ENCODE results near the gene TBCD. TPM values are rescaled to one million over a fixed set of nuclear protein-coding genes. Genes with fewer than 3 reads are reported as not detected.

The TBCD gene
- total and polyA plus RNA-seq, 2 donors (not counting 1 experiment from before 2014, with no cell fraction given), result 22.1 to 36.7 TPM

GRCh38 chr17:82938873-82939620 is 187.2 kb downstream of the TBCD start:
- Histone ChIP-seq H3K27me3 (ENCODE audit: control insufficient read depth, insufficient read depth, low read length) (no peaks in the 10 kb centered on the region), H3K4me1 (ENCODE audit: control insufficient read depth, extremely low read depth, insufficient read depth, low read length) (no peaks in the 10 kb centered on the region), H3K36me3 (ENCODE audit: control insufficient read depth, insufficient read depth, low read length) (peaks cover 16% of the 10 kb centered on the region), H3K79me2 (ENCODE audit: control insufficient read depth, insufficient read depth, low read length) (no peaks in the 10 kb centered on the region), H3K4me2 (ENCODE audit: extremely low read depth, insufficient read depth, low read length) (no peak overlapping the region), H3K9me3 (ENCODE audit: control insufficient read depth, insufficient read depth, low read depth, low read length) (no peaks in the 10 kb centered on the region), H3K27ac (ENCODE audit: insufficient read depth, low read length) (no peak overlapping the region), H2AFZ (ENCODE audit: low read length) (no peak overlapping the region), H3K4me3 (replicated peaks in 1 of 4; ENCODE audit: control extremely low read depth in 1 of 4, insufficient read depth in 1 of 4, low read depth in 3 of 4, low read length in 4 of 4) (no peak overlapping the region), H4K20me1 (ENCODE audit: control insufficient read depth, extremely low read depth, insufficient read depth, low read length) (no peaks in the 10 kb centered on the region), H3K9ac (ENCODE audit: insufficient read depth, low read length) (no peak overlapping the region)
- DNase-seq (ENCODE audit: low read depth in 2 of 2), result no peak
- TF ChIP-seq EZH2 (IDR thresholded peaks at IDR 0.05; ENCODE audit: low read length, missing control alignments), result no peak
- TF ChIP-seq CTCF (conservative IDR thresholded peaks at IDR 0.05 in 1 of 2, IDR thresholded peaks at IDR 0.05 in 1 of 2; ENCODE audit: low read depth in 1 of 2, low read length in 2 of 2), result no peak

- Histone ChIP-seq H3K4me1 (ENCODE audit: control insufficient read depth, extremely low read depth, insufficient read depth, low read length) (no peaks in the 10 kb centered on the region), H3K9ac (ENCODE audit: insufficient read depth, low read length) (no peak overlapping the region), H3K36me3 (ENCODE audit: control insufficient read depth, insufficient read depth, low read length) (peaks cover 18% of the 10 kb centered on the region), H4K20me1 (ENCODE audit: control insufficient read depth, extremely low read depth, insufficient read depth, low read length) (no peaks in the 10 kb centered on the region), H3K27ac (ENCODE audit: insufficient read depth, low read length) (no peak overlapping the region), H3K4me2 (ENCODE audit: extremely low read depth, insufficient read depth, low read length) (no peak overlapping the region), H3K4me3 (replicated peaks in 1 of 4; ENCODE audit: control extremely low read depth in 1 of 4, insufficient read depth in 1 of 4, low read depth in 3 of 4, low read length in 4 of 4) (no peak overlapping the region), H3K27me3 (ENCODE audit: control insufficient read depth, insufficient read depth, low read length) (no peaks in the 10 kb centered on the region), H3K79me2 (ENCODE audit: control insufficient read depth, insufficient read depth, low read length) (no peaks in the 10 kb centered on the region), H2AFZ (ENCODE audit: low read length) (no peak overlapping the region), H3K9me3 (ENCODE audit: control insufficient read depth, insufficient read depth, low read depth, low read length) (no peaks in the 10 kb centered on the region)
- no peak for TF ChIP-seq EZH2 (IDR thresholded peaks at IDR 0.05; ENCODE audit: low read length, missing control alignments)
- TF ChIP-seq CTCF (conservative IDR thresholded peaks at IDR 0.05 in 1 of 2, IDR thresholded peaks at IDR 0.05 in 1 of 2; ENCODE audit: low read depth in 1 of 2, low read length in 2 of 2), result no peak
- DNase-seq (ENCODE audit: low read depth in 2 of 2), result no peak
These were observed 187.8 kb downstream of the TBCD start for GRCh38 chr17:82939621-82940135.

- no peak overlapping the region for H3K9ac ChIP-seq (ENCODE audit: insufficient read depth, low read length)
- H4K20me1 ChIP-seq (ENCODE audit: control insufficient read depth, extremely low read depth, insufficient read depth, low read length), result no peaks in the 10 kb centered on the region
- H3K27me3 ChIP-seq (ENCODE audit: control insufficient read depth, insufficient read depth, low read length), result no peaks in the 10 kb centered on the region
- no peak for DNase-seq (ENCODE audit: low read depth in 2 of 2)
- no peak overlapping the region for H2AFZ ChIP-seq (ENCODE audit: low read length)
- H3K4me1 ChIP-seq (ENCODE audit: control insufficient read depth, extremely low read depth, insufficient read depth, low read length), result no peaks in the 10 kb centered on the region
- no peak overlapping the region for H3K4me2 ChIP-seq (ENCODE audit: extremely low read depth, insufficient read depth, low read length)
- peaks cover 18% of the 10 kb centered on the region for H3K36me3 ChIP-seq (ENCODE audit: control insufficient read depth, insufficient read depth, low read length)
- H3K4me3 ChIP-seq (replicated peaks in 1 of 4; ENCODE audit: control extremely low read depth in 1 of 4, insufficient read depth in 1 of 4, low read depth in 3 of 4, low read length in 4 of 4), result no peak overlapping the region
- H3K27ac ChIP-seq (ENCODE audit: insufficient read depth, low read length), result no peak overlapping the region
- TF ChIP-seq CTCF (conservative IDR thresholded peaks at IDR 0.05 in 1 of 2, IDR thresholded peaks at IDR 0.05 in 1 of 2; ENCODE audit: low read depth in 1 of 2, low read length in 2 of 2), result no peak
- no peak for TF ChIP-seq EZH2 (IDR thresholded peaks at IDR 0.05; ENCODE audit: low read length, missing control alignments)
- no peaks in the 10 kb centered on the region for H3K9me3 ChIP-seq (ENCODE audit: control insufficient read depth, insufficient read depth, low read depth, low read length)
- no peaks in the 10 kb centered on the region for H3K79me2 ChIP-seq (ENCODE audit: control insufficient read depth, insufficient read depth, low read length)
These were observed 188.6 kb downstream of the TBCD start for GRCh38 chr17:82940226-82941020.

Measured in fibroblast of lung (primary cell).